ENCODE data around the gene ARHGEF25. TPM values are rescaled to one million over a fixed set of nuclear protein-coding genes. Genes with fewer than 3 reads are reported as not detected.
"Not testable (repeated sequence)": the region's sequence is repeated elsewhere in the genome, so short reads cannot be mapped to it uniquely, and the experiment has no call there.

ARHGEF25 gene
- total RNA-seq, 1 donor from 2014 or later, result 16.8 TPM

GRCh38 chr12:57641699-57642442, 30.6 kb downstream of the ARHGEF25 start:
- Histone ChIP-seq H3K4me1 (ENCODE audit: insufficient read depth, low read length) (no peaks in the 10 kb centered on the region), H3K9me3 (ENCODE audit: insufficient read depth, low read depth, low read length) (no peaks in the 10 kb centered on the region), H3K36me3 (ENCODE audit: insufficient read depth, low read length) (no peaks in the 10 kb centered on the region), H3K27me3 (ENCODE audit: insufficient read depth, low read length) (peaks cover 12% of the 10 kb centered on the region), H2AFZ (ENCODE audit: low read depth, low read length) (no peak overlapping the region), H3K4me3 (ENCODE audit: insufficient read depth, low read depth, low read length) (no peak overlapping the region), H4K20me1 (ENCODE audit: insufficient read depth, low read length) (no peaks in the 10 kb centered on the region), H3K79me2 (ENCODE audit: insufficient read depth, low read length) (no peaks in the 10 kb centered on the region), H3K9ac (ENCODE audit: low read length) (no peak overlapping the region), H3K27ac (ENCODE audit: low read depth, low read length) (no peak overlapping the region), H3K4me2 (ENCODE audit: low read length) (no peak overlapping the region)
- Mint-ChIP-seq H3K27me3 (ENCODE audit: low read depth, unreplicated experiment) (peaks cover 23% of the 10 kb centered on the region), H3K27ac (ENCODE audit: unreplicated experiment) (no peak overlapping the region), H3K9me3 (ENCODE audit: unreplicated experiment) (peaks cover 17% of the 10 kb centered on the region), H3K4me3 (ENCODE audit: unreplicated experiment) (no peak overlapping the region), H3K4me1 (ENCODE audit: low read depth, unreplicated experiment) (no peaks in the 10 kb centered on the region), H3K36me3 (ENCODE audit: low read depth, unreplicated experiment) (no peaks in the 10 kb centered on the region)
- no peak for DNase-seq (ENCODE audit: low read depth)
- no peak for FAIRE-seq
- TF ChIP-seq EZH2 (IDR thresholded peaks at IDR 0.05; ENCODE audit: insufficient read depth, low read length), result no peak
- TF ChIP-seq CTCF (IDR thresholded peaks at IDR 0.05; ENCODE audit: insufficient read depth, low read depth, low read length), result no peak

GRCh38 chr12:57645990-57646658, 34.9 kb downstream of the ARHGEF25 start:
- H3K27ac Mint-ChIP-seq (ENCODE audit: unreplicated experiment), result not testable (repeated sequence)

GRCh38 chr12:57646659-57647049, 35.4 kb downstream of the ARHGEF25 start:
- H3K9ac ChIP-seq (ENCODE audit: low read length); DNase-seq (ENCODE audit: low read depth); H3K9me3 ChIP-seq (ENCODE audit: insufficient read depth, low read depth, low read length); H3K4me2 ChIP-seq (ENCODE audit: low read length); H3K36me3 ChIP-seq (ENCODE audit: insufficient read depth, low read length); H3K27ac ChIP-seq (ENCODE audit: low read depth, low read length); H3K4me3 ChIP-seq (ENCODE audit: insufficient read depth, low read depth, low read length); H4K20me1 ChIP-seq (ENCODE audit: insufficient read depth, low read length); H3K36me3 Mint-ChIP-seq (ENCODE audit: low read depth, unreplicated experiment); FAIRE-seq; H3K27ac Mint-ChIP-seq (ENCODE audit: unreplicated experiment); H3K79me2 ChIP-seq (ENCODE audit: insufficient read depth, low read length); H2AFZ ChIP-seq (ENCODE audit: low read depth, low read length); H3K4me3 Mint-ChIP-seq (ENCODE audit: unreplicated experiment); H3K4me1 ChIP-seq (ENCODE audit: insufficient read depth, low read length); H3K27me3 Mint-ChIP-seq (ENCODE audit: low read depth, unreplicated experiment); H3K4me1 Mint-ChIP-seq (ENCODE audit: low read depth, unreplicated experiment); H3K27me3 ChIP-seq (ENCODE audit: insufficient read depth, low read length): not testable (repeated sequence)
- peaks cover 13% of the 10 kb centered on the region for H3K9me3 Mint-ChIP-seq (ENCODE audit: unreplicated experiment)

More at GRCh38 chr12:57645990-57646658, 34.9 kb downstream of the ARHGEF25 start:
- FAIRE-seq; H3K4me3 ChIP-seq (ENCODE audit: insufficient read depth, low read depth, low read length); H3K4me1 Mint-ChIP-seq (ENCODE audit: low read depth, unreplicated experiment); H3K9me3 ChIP-seq (ENCODE audit: insufficient read depth, low read depth, low read length); H3K4me1 ChIP-seq (ENCODE audit: insufficient read depth, low read length); H3K4me2 ChIP-seq (ENCODE audit: low read length); DNase-seq (ENCODE audit: low read depth); H3K9ac ChIP-seq (ENCODE audit: low read length); H3K27me3 Mint-ChIP-seq (ENCODE audit: low read depth, unreplicated experiment); H4K20me1 ChIP-seq (ENCODE audit: insufficient read depth, low read length); H3K27me3 ChIP-seq (ENCODE audit: insufficient read depth, low read length); H3K79me2 ChIP-seq (ENCODE audit: insufficient read depth, low read length); H3K36me3 ChIP-seq (ENCODE audit: insufficient read depth, low read length); H3K36me3 Mint-ChIP-seq (ENCODE audit: low read depth, unreplicated experiment); H3K4me3 Mint-ChIP-seq (ENCODE audit: unreplicated experiment); H2AFZ ChIP-seq (ENCODE audit: low read depth, low read length); H3K27ac ChIP-seq (ENCODE audit: low read depth, low read length): not testable (repeated sequence)
- H3K9me3 Mint-ChIP-seq (ENCODE audit: unreplicated experiment), result peaks cover 13% of the 10 kb centered on the region
